OCI-M2 (cell line): ENCODE results near the gene MYH10.

ENCODE experiments used
- DNase-seq: peaks from one replicate; lab custom pipeline; 2025; ENCODE audit not compliant: unreplicated experiment; lab: John Stamatoyannopoulos, UW

The MYH10 gene

GRCh38 chr17:8451933-8452614 is 178.5 kb downstream of the MYH10 start:
- no peak for DNase-seq

DNA sequence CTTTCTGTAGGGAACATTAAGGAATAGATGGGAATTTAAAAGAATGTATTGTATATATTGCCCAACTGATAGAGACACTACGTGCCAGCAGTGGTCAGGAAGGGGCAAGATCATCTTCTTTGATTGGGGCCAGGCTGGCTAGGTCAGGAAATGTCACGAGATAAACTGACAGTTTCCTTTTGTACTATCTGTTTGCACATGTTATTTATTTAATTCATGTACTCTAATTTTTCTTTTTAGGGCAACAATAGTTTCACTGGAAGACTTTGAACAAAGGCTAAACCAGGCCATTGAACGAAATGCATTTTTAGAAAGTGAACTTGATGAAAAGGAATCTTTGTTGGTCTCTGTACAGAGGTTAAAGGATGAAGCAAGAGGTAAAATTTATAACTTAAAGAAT is 182.2 kb downstream of the MYH10 start:
- no peak for DNase-seq

- no peak for DNase-seq
Observed at GRCh38 chr17:8447799-8448198, 182.7 kb downstream of the MYH10 start.

DNA sequence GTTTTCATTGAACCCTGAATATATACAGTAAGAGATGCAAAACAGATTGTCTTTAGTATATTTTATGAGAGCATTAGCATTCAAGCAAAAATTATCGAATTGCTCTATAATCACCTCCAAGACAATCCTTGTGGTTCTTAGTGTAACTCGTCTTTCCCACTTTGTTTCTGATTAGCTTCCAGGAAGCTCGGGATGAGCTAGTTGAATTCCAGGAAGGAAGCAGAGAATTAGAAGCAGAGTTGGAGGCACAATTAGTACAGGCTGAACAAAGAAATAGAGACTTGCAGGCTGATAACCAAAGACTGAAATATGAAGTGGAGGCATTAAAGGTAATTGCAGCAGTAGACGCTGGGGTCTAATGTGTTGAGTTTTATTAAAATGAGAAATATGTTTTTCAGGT is 185.0 kb downstream of the MYH10 start:
- no peak for DNase-seq

GRCh38 chr17:8444494-8444893 is 186.0 kb downstream of the MYH10 start:
- DNase-seq, result no peak

DNA sequence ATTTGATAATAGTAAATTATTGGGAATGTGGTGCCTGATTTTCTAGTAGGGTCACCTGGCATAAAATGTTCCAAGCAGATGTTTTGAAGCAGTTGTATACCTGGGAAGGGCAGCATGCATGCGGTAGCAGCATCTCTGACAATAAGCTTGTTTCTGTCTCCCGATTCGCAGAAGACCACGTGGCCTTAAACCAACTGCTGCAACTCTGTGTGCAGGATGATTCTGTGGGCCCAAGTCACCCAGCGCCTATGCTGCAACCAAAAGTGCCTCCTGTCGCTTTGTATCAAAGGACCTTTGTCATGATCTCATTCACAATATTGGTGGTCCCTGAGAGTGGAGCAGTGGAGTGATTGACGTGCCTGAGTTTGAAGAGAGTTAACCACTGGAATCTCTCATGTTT is 186.8 kb downstream of the MYH10 start:
- no peak for DNase-seq

DNA sequence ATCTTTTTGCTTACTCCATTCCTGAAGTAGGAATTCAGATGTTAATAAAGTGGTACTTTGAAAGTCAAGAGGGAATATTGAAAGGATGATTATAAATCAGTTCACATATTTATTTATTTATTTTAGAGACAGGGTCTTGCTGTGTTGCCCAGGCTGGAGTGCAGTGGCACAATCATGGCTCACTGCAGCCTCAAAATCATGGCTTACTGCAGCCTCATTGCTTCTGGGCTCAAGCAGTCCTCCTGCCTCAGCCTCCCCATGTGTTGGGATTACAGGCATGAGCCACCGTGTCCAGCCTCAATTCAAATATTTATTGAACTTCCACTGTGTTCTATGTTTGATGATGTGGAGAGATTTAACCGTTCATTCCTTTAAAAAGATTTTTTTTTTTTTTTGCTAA is 188.2 kb downstream of the MYH10 start:
- no peak for DNase-seq

DNA sequence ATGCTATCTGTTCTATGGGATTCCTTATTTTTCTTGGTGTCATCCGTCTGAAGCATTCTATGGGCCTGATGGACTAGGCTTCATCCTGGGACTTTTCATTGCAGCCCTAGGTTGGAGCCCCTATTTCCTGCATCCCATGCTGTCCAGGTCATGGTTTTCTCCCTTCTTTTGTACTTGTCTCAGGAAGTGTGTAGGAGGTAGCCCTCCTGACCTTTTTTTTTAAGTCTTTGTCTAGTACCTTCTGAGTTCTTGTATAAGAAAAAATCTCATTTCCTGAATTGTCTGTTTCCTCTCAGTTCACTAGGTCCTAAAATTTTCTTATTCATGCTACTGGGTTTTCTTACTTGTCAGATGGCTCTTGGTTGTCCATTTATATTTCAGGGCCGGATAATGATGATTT is 188.8 kb downstream of the MYH10 start:
- no peak for DNase-seq

- DNase-seq, result no peak
Observed at GRCh38 chr17:8439681-8440080, 190.8 kb downstream of the MYH10 start.

- DNase-seq, result no peak
Observed at GRCh38 chr17:8438441-8438840, 192.1 kb downstream of the MYH10 start.

DNA sequence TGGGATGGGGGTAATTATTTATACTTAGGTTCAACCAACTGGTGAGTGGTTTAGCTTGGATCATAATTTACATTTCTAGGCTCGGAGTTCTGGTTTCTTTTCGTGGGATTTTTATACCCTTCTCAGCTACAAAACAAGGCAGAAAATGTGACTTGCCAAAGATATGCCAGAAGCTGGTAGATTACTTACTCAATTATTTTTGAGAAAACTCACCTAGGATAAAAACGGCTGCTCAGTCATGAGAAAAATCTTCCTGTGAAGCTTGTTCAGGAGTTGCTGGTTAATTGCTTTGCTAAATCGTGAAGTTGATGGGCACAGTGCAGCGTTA is 193.7 kb downstream of the MYH10 start:
- no peak for DNase-seq

- no peak for DNase-seq
Observed at GRCh38 chr17:8436169-8436843, 194.2 kb downstream of the MYH10 start.

DNA sequence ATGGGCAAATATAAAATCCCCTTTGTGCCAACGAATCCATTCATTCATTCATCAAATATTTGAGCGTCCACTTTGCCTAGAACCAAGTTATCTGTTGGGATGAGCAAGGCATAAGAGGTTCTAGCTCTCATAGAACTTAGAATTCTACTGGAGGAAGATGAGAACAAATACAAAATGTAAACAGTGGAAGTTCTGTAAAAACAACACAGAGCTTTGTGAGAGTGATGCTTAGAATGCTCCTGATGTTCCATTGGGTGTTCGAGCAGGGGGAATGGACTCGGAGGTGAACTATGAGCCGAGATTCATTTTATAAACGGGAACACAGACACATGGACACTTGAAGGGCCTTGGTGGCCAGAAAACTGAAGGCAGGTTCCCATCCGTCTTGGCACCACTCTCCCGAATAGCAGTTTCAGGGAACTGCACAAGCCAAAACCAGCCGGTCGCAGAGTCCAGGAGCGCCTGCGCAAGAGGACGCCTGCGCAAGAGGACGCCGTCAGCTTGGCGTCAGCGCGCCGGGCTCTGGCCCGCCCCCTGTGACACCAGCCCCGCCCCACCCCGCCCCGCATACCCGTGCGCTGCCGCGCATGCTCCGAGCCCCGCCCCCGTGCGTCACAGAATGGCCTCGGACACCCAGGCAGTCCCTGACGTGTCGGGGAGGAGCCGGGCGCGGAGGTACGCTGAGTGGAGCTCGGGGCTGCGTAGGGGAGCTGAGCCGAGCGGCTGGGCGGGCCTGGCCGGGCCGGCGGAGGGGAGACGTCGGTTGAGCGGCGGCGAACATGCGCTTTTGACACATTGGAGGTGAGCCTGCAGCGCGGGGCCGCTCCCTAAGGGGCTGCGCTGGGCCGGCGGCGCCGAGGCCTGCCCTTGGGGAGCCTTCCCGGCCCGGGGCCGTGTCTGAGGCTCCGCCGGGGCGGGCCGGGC is 195.0 kb downstream of the MYH10 start, which contains the start of gene NDEL1:
NDEL1 (plus strand) TSS at position 640 of the 924 bp plus-strand sequence. CDS start 8,388 bp downstream, outside the sequence.
- peak; percentile 57 for DNase-seq

DNA sequence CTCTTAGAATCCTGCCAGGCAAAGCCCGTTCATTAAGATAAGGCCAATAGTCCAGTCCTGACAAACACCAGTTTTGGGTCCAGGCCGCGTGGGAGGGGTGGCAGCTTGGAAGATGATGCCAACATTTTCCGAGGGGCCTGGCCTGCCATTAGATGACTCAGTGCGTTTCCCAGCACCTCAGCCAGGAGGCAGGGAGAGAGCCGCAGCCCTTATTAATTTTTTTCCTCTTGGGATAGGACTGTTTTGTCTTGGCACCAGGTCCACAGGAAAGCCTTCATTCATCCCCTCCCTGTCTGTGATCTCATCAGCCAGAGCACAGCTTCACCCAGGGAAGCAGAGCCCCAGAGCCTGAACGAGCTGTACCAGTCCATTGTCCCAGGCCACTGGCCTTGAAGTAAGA is 199.6 kb downstream of the MYH10 start:
- no peak for DNase-seq

DNA sequence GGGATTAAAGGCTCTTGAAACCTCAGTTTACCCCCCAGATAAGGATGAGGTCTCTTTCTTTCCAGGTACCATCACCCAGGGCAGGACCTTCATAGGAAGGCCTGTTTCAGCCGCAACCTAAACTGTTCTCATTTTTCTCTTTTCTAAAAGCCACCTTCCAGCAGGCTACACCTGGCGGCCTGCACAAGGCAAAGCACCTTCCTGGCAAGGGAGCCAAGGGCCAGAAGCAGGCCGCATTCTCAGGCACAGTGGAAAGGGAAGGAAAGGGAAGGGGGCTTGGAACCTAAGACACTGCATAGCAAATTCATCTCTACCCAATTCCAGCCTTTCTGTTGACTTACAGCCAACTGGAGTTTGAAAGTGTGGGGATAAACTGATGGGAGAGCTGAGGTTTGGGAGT is 203.7 kb downstream of the MYH10 start:
- DNase-seq, result no peak

DNA sequence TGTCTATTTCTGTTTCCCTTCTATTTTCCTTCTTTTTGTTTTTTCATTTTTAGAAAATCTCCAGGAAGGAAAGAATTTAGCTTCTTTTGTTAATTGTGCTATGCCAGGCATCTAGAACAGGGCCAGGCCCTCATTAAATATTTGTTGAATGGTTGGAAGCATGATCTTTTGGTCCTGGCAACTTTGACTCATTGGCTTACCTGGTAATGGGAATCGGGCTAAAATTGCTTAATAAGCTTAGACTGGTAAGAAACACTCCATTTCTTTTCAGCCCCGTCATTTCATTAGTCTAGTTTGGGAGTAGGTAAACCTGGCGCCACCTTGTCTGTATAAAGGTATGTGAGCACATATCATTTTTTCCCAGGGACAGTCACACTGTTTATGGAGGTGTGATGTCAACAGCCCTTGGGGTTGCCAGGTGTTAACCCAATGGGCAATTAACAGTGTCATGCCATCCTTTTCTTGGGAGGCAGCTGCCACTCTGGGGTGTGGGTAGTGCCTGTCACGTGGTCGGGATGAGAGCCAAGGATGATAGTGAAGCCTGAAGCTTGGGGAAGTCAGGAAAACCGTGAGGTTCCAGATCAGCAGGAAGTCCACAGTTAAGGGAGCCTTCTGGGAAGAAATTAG is 204.3 kb downstream of the MYH10 start:
- no peak for DNase-seq
